Ascending aorta (tissue), 2 donors: ENCODE data around the gene HSD3B2. TPM values are rescaled to one million over a fixed set of nuclear protein-coding genes. Genes with fewer than 3 reads are reported as not detected.

Experiments used
- DNase-seq, 2 donors: peaks; one replicate each; pipeline ENCODE4 v3.0.0-alpha.2; 2019; ENCODE audit warnings: low spot score in 2 of 2
- H3K27ac ChIP-seq, 2 donors: fragments of 200-600 bp; sonication (generic); one replicate each; pipeline ENCODE4 v1.5.1; 2016 to 2017; ENCODE audit warnings: mild to moderate bottlenecking in 1 of 2
- H3K27me3 ChIP-seq: fragments of 200-600 bp; sonication (generic); one replicate; pipeline ENCODE4 v1.5.1; 2017
- H3K36me3 ChIP-seq, 2 donors: fragments of 200-600 bp; sonication (generic); one replicate each; pipeline ENCODE4 v1.5.1; 2016
- H3K4me1 ChIP-seq, 2 donors: fragments of 200-600 bp; sonication (generic); one replicate each; pipeline ENCODE4 v1.5.1; 2016 to 2017; ENCODE audit warnings: mild to moderate bottlenecking in 1 of 2
- H3K4me3 ChIP-seq, 2 donors: fragments of 200-600 bp; sonication (generic); one replicate each; pipeline ENCODE4 v1.5.1; 2016 to 2017; ENCODE audit warnings: mild to moderate bottlenecking in 1 of 2
- H3K9me3 ChIP-seq, 2 donors: fragments of 200-600 bp; sonication (generic); one replicate each; pipeline ENCODE4 v1.5.1; 2016
- CTCF ChIP-seq, 3 experiments: fragments of 200-600 bp in 2 of 3; fragments of 450-650 bp in 1 of 3; sonication (generic) in 2 of 3; IDR thresholded peaks; one replicate each; pipeline ENCODE4 v1.5.1; 2016 to 2019; ENCODE audit warnings: antibody characterized with exemption in 3 of 3, mild to moderate bottlenecking in 1 of 3, moderate library complexity in 1 of 3
- intact Hi-C: fragments of 100-400 bp; cut with DNase I; formaldehyde crosslinking; loops from one replicate; pipeline ENCODE4 v1.15.1; 2023
- total RNA-seq: library from RNA; depleted of rRNA; stranded (reverse); fragments of >200 nt; gene quantifications from one replicate; pipeline ENCODE4 v1.1.0, GENCODE V29; 2016

HSD3B2 gene
- total RNA-seq, 1 donor from 2014 or later: 9.9 TPM

- no peak for DNase-seq
- no peaks in the 10 kb centered on the region for H3K4me1 ChIP-seq
- no peak overlapping the region for H3K4me3 ChIP-seq
- H3K27me3 ChIP-seq: no peaks in the 10 kb centered on the region
- H3K27ac ChIP-seq: no peak overlapping the region
- no peaks in the 10 kb centered on the region for H3K9me3 ChIP-seq
- intact Hi-C loops: no loop called here
- no peak for TF ChIP-seq CTCF (IDR thresholded peaks at IDR 0.05)
- no peaks in the 10 kb centered on the region for H3K36me3 ChIP-seq
Observed at GRCh38 chr1:119371815-119372214, 43.1 kb upstream of the HSD3B2 start.

- Histone ChIP-seq H3K4me1 (no peaks in the 10 kb centered on the region), H3K36me3 (no peaks in the 10 kb centered on the region), H3K9me3 (no peaks in the 10 kb centered on the region), H3K27ac (no peak overlapping the region), H3K27me3 (no peaks in the 10 kb centered on the region), H3K4me3 (no peak overlapping the region)
- TF ChIP-seq CTCF (IDR thresholded peaks at IDR 0.05): no peak
- intact Hi-C loops: no loop called here
- no peak for DNase-seq
Observed at GRCh38 chr1:119372503-119373086, 42.4 kb upstream of the HSD3B2 start.

GRCh38 chr1:119373465-119373864 lies 41.5 kb upstream of the HSD3B2 start:
- H3K4me3 ChIP-seq: no peak overlapping the region
- TF ChIP-seq CTCF (IDR thresholded peaks at IDR 0.05): no peak
- no peaks in the 10 kb centered on the region for H3K27me3 ChIP-seq
- intact Hi-C loops: no loop called here
- H3K9me3 ChIP-seq: no peaks in the 10 kb centered on the region
- H3K36me3 ChIP-seq: no peaks in the 10 kb centered on the region
- H3K27ac ChIP-seq: no peak overlapping the region
- H3K4me1 ChIP-seq: no peaks in the 10 kb centered on the region
- DNase-seq: no peak

- Histone ChIP-seq H3K9me3 (no peaks in the 10 kb centered on the region), H3K4me1 (no peaks in the 10 kb centered on the region), H3K36me3 (no peaks in the 10 kb centered on the region), H3K4me3 (no peak overlapping the region), H3K27ac (no peak overlapping the region), H3K27me3 (no peaks in the 10 kb centered on the region)
- intact Hi-C loops: no loop called here
- TF ChIP-seq CTCF (IDR thresholded peaks at IDR 0.05): no peak
- DNase-seq: no peak
Observed at GRCh38 chr1:119374208-119374874, 40.6 kb upstream of the HSD3B2 start.

- H3K27me3 ChIP-seq: no peaks in the 10 kb centered on the region
- H3K36me3 ChIP-seq: no peaks in the 10 kb centered on the region
- no peaks in the 10 kb centered on the region for H3K9me3 ChIP-seq
- DNase-seq: no peak
- H3K27ac ChIP-seq: no peak overlapping the region
- intact Hi-C loops: no loop called here
- H3K4me1 ChIP-seq: no peaks in the 10 kb centered on the region
- H3K4me3 ChIP-seq: no peak overlapping the region
- no peak for TF ChIP-seq CTCF (IDR thresholded peaks at IDR 0.05)
Observed at GRCh38 chr1:119375366-119375765, 39.6 kb upstream of the HSD3B2 start.
